HG03025 (cell line): ENCODE data around the gene DPF3.

Source experiments
- ATAC-seq: cut with Tn5 transposase; IDR thresholded peaks from one replicate; pipeline ENCODE4 v1.9.1; 2021; ENCODE audit warnings: mild to moderate bottlenecking, moderate library complexity; ENCODE audit not compliant: unreplicated experiment, low FRiP score

DPF3 gene

GRCh38 chr14:72893636-72894322 lies at the start of gene DPF3:
TSS of gene DPF3 (minus strand) at chr14:72894101. CDS start at chr14:72894088, 13 bp downstream.
- ATAC-seq, result peak; percentile 95

DNA sequence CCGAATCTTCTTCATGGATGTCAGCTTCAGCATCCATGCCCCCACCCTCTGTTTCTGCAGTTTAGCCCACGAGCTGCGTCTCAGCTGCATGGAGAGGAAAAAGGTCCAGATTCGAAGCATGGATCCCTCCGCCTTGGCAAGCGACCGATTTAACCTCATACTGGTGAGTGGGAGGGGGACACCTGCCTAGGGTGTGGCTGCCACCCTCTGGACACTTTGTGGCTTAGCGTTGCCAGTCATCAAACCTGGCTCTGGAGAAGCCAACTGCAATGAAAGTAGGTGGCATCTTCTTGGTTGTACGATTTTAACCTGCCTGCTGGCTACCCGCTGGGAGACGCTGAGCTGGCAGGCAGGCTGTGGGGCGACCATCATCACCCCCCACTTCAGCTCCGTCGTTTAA lies 49.0 kb upstream of the DPF3 start:
- no peak for ATAC-seq

GRCh38 chr14:72941286-72941985 lies 47.5 kb upstream of the DPF3 start:
- ATAC-seq, result no peak

GRCh38 chr14:72939630-72940029 lies 45.7 kb upstream of the DPF3 start:
- ATAC-seq, result no peak

- no peak for ATAC-seq
Observed at GRCh38 chr14:72932893-72933292, 39.0 kb upstream of the DPF3 start.

- ATAC-seq, result no peak
Observed at GRCh38 chr14:72929316-72930080, 35.6 kb upstream of the DPF3 start.

DNA sequence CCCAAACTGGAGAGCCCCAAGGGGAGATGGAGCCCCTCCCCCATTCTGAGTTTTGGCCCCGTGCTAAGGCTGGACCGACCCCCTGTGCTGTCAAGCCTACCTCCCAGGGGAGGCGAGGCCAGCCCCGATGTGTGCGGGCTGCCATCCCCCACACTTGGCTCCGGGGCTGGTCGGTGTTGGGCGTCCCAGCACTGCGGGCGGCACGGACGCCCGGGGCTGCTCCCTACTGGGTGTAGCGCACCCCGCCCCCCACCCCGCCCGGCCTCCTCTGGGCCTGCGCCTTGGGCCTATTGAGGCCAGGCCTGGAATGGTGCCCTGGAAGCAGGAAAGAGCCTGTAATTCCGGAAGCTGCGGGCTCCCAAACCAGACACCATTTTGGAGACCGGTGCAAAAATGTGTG lies 35.0 kb upstream of the DPF3 start:
- no peak for ATAC-seq

GRCh38 chr14:72926292-72927028 lies 32.6 kb upstream of the DPF3 start, which contains the start of gene DCAF4:
TSS of gene DCAF4 (plus strand) at chr14:72926464. CDS start at chr14:72937979, 11,515 bp downstream.
- ATAC-seq, result peak; percentile 91

DNA sequence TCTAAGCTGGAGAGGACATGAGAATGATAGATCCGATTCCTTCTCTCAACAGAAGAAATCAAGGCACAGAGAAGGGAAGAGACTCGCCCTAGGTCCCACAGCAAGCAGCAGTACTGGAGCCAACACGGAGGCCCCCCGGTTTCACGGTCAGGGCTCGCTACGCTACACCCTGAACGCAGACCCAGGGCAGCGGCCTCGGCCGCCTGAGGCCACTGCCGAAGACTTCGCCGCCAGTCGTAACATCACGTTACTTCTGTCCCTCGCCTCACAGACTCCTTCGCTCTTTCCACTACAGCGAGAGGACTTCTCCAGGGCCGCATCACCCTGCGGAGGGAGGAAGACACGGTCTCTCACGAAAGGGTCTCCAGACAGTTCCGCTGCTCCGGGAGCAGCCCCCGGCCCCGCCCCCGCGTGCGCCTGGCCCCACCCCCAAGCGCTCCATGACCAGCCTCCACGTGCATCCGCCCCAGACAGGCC lies 32.0 kb upstream of the DPF3 start:
- peak; percentile 15 for ATAC-seq

- no peak for ATAC-seq
Observed at GRCh38 chr14:72925171-72925759, 31.4 kb upstream of the DPF3 start.

DNA sequence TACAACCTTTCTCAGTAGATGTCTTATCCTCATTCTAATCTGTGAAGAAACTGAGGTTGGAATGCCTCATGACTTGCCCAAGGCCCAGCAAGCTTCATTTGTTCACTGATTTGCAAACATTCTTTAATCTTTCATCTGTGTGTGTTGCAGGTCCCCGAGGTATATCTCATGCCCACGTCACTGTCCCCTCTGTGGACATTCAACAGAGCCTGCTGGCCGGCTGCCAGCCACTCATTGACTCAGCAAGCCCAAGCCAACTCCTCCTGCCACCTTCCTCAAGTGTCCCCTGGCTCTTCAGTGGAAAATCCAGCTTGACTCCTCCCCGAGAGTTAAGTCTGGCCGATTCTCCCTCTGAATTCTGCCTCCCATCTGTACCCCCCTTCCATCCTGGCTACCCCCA lies 30.4 kb upstream of the DPF3 start:
- no peak for ATAC-seq

- no peak for ATAC-seq
Observed at GRCh38 chr14:72921396-72921795, 27.5 kb upstream of the DPF3 start.

GRCh38 chr14:72920008-72920407 lies 26.1 kb upstream of the DPF3 start:
- ATAC-seq, result no peak

DNA sequence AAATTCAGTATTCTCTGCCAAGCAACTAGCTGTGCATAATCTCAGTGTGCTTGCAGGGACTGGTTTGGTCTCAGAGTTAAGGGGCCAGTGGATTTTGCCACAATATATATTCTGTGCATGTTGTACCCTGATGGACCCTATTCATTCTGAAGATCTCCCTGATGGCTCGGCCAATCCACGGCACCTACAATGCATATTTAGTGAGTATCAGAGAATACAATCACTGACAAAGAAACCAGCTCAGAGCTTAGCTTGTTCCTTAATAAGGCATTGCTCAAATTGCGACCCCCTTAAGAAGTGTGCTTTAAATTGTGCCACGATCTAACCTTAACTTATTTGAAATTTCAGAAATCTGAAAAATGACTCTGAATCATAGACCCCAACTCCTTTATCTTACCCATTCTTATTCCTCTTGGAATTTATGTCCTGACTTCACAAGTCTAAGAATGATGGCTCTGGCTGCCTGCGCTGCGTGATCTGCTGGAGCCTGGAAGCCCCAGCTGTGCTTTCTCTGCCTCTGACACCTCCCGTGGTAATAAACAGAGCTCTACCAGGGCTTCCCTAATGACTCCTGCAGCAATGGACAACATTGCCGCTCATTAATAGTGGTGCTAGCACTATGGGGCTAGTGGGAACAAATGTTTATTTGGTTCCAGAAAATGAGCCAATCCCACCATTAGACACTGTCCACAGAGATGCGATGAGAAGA lies 23.3 kb upstream of the DPF3 start:
- ATAC-seq, result no peak

DNA sequence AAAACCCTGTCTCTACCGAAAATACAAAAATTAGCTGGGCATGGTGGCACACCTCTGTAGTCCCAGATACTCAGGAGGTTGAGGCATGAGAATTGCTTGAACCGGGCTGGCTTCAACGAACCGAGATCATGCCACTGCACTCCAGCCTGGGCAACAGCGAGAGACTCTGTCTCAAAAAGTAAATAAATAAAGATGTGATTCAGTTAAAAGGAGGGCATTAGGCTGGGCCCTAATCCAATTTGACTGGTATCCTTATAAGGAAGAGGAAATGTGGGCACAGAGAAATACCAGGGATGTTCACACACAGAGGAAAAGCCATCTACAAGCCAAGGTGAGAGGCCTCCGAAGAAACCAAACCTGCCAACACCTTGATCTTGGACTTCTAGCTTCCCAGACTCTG lies 22.3 kb upstream of the DPF3 start:
- no peak for ATAC-seq

- no peak for ATAC-seq
Observed at GRCh38 chr14:72913809-72914208, 19.9 kb upstream of the DPF3 start.

DNA sequence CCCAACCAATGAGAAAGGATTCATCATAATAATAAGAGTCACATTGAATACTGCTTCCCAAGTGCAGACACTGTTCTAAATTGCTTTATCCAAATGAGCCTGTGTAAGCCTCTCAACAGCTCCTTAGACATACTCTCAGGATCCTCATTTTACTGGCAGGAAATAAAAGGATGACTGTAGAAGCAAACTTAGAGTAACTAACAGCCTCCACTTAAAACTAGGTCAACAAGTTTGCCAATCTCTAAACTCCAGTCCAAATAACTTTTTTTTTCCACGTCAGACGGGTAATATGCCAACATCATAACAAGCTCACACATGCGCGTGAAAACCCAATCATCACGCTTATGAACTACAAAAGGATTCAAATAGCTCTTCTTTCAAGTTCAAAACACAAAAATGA lies 15.3 kb upstream of the DPF3 start:
- no peak for ATAC-seq

GRCh38 chr14:72907886-72908285 lies 14.0 kb upstream of the DPF3 start:
- no peak for ATAC-seq

DNA sequence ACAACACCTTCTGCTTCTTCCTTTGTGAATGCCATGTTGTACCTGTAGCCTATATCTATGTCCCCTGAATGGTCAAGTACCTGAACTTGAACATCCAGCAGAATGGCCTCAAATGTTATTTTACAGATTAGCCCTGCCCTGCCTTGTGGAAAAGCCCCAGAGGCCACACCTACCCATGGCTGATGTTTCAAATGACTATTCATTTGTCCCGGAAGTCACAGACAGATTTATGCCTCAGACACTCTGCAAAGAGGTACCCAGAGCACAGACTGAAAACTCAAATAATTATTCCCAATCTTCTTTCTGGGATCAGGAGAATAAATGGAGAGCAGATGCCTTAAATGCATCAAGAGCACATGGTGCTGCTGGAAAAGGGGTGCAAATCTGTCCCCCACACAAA lies 13.0 kb upstream of the DPF3 start:
- no peak for ATAC-seq

- ATAC-seq, result no peak
Observed at GRCh38 chr14:72906316-72906715, 12.4 kb upstream of the DPF3 start.
